MM.1S (cell line): ENCODE measurements around the gene MEGF11.

Experiments
- CTCF ChIP-seq: fragments of 300-600 bp; sonication (generic); IDR thresholded peaks from 2 replicates; pipeline ENCODE4 v1.5.1; 2016; ENCODE audit warnings: antibody characterized with exemption, low read length, mixed read lengths
- EZH2 ChIP-seq: fragments of 300-600 bp; sonication (generic); optimal IDR thresholded peaks from 2 replicates; pipeline ENCODE3; 2017; ENCODE audit warnings: low read depth, mild to moderate bottlenecking, antibody characterized with exemption, low read length, mixed read lengths
- EZH2phosphoT487 ChIP-seq: fragments of 300-600 bp; sonication (generic); IDR thresholded peaks from 2 replicates; pipeline ENCODE4 v1.6.1; 2018; ENCODE audit warnings: antibody characterized with exemption, low read length

- no peak for TF ChIP-seq CTCF
- no peak for TF ChIP-seq EZH2phosphoT487
- TF ChIP-seq EZH2: no peak
These were observed 313.0 kb downstream of the MEGF11 start for GRCh38 chr15:65940618-65940909.
